Activated CD4-positive, alpha-beta memory T cell treated with anti-CD3 and anti-CD28 coated beads, Interleukin-2, amount 10 ng/mL, durations not matched to agents 7 days and 5 days (primary cell): ENCODE data around the gene TBX4. TPM values are rescaled to one million over a fixed set of nuclear protein-coding genes. Genes with fewer than 3 reads are reported as not detected.
A peak's percentile ranks its signal among the peaks of the same experiment; 100 is the strongest.

Experiments used
- CTCF ChIA-PET: fragments of 350-600 bp; sonication (Branson Sonifier 250); formaldehyde crosslinking; loops from one replicate; lab custom pipeline; 2021; ENCODE audit warnings: antibody characterized with exemption, inconsistent platforms; lab: Charles Lee
- POLR2A ChIA-PET: fragments of 350-600 bp; sonication (Branson Sonifier 250); formaldehyde crosslinking; loops from one replicate; lab custom pipeline; 2021; ENCODE audit warnings: antibody characterized with exemption; lab: Charles Lee
- DNase-seq: peaks from one replicate; pipeline ENCODE4 v3.0.0-alpha.2; 2020
- H3K27ac Mint-ChIP-seq: one replicate; pipeline ENCODE4 v1.8.0; 2021; ENCODE audit warnings: mild to moderate bottlenecking, mixed read lengths
- H3K27me3 Mint-ChIP-seq: one replicate; pipeline ENCODE4 v1.8.0; 2021; ENCODE audit warnings: mixed read lengths
- H3K36me3 Mint-ChIP-seq: one replicate; pipeline ENCODE4 v1.8.0; 2021; ENCODE audit warnings: low read depth, mixed read lengths
- H3K4me1 Mint-ChIP-seq: one replicate; pipeline ENCODE4 v1.8.0; 2021; ENCODE audit warnings: mixed read lengths
- H3K4me3 Mint-ChIP-seq: one replicate; pipeline ENCODE4 v1.8.0; 2021; ENCODE audit warnings: mild to moderate bottlenecking, mixed read lengths
- H3K9me3 Mint-ChIP-seq: one replicate; pipeline ENCODE4 v1.8.0; 2021; ENCODE audit warnings: mixed read lengths
- total RNA-seq, 2 experiments: library from RNA; stranded (reverse); gene quantifications; one replicate each; pipeline ENCODE4 v1.2.3, GENCODE V29; 2021

Gene TBX4
- total RNA-seq, 2 experiments from 2014 or later = not detected

DNA sequence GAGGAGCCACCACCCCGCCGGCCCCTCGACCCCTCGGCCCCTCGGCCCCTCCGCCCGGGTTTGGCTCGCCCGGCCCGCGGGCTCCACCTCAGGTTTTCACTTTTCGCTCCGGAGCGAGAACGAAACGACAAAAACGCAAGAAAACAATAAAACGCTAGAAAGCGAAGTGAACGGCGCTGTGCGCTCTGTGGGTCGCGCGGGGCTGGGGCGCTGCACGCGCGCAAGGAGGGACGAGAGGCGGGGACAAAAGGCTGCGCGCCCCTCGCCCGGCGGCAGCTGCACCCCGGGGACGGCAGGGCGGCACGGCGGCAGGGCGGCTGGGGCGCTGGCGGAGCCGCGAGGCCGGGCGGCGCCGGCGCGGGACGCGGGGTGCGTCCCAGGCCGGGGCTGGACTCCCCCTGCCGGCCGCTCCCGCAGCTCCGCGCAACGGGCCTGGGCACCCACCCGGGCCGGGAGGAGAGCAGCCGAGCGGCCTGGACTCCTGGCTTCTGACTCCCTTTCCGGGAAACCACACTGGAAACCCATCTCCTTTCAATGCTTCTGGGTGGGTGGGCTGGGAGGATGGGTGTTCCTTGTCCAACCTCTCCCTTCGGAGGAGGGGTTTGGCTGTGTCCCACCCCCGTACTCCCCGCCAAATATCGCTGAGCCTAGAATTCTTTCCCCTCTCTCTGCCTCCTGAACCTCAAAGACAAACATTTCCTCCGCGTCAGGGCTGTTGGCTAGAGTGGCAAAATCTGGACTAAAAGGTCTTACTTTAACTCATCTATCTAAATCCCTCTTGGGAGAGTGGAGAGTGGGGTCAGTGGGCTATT, 42.7 kb upstream of the TBX4 start:
- CTCF ChIA-PET = interaction anchor here (1.2 kb wide), 1 partner anchor 408 kb away, joined by 3 read pairs; no protein-coding TSS in a partner anchor
- Mint-ChIP-seq H3K36me3 (no peaks in the 10 kb centered on the region), H3K4me3 (peak overlapping the region; percentile 39), H3K27me3 (peaks cover 58% of the 10 kb centered on the region), H3K9me3 (no peaks in the 10 kb centered on the region), H3K27ac (no peak overlapping the region), H3K4me1 (peaks cover 21% of the 10 kb centered on the region)
- peak; percentile 45 for DNase-seq
- POLR2A ChIA-PET = interaction anchor here (1.1 kb wide), 1 partner anchor 11 kb away, joined by 3 read pairs; no protein-coding TSS in a partner anchor

DNA sequence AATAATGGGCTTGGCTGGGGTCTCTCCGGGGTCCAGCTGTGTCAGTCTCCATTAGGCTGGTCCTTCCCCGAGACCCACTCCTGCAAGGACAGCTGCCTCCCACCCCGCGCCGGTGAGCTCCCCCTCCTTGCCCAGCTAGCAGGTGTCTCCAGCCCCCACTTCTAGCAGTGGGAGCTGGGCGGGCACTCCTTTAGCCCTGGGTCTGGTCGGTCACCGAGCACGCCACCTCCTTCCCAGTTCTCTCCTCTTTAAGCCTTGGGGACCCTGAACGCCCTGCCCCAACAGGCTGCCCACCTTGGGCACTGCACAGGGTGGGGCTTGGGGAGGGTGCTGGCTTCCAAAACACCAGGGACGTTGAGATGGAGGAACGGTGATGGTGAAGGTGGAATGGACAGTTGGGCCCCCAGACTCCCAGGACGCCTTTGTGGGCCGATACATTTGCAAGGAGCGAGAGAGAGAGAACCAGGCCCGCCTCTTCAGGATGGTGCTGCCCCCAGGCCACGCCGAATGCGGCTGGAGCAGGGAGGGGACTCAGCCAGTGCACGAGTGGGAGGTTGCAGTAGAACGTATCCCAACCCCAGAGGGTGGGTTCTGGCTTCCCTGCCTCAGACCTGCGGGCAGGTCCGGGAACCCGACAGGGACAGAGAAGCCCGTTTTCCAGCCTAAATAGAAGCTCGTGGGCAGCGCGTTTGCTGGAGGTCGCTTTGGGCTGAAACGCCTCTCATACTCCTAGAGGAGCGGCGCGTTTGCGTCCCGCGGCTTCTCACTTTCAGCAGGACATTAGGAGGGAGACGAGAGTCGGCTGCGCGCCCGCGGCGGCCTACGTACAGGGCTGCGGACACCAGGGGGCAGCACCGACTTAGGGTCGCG, 41.8 kb upstream of the TBX4 start:
- Mint-ChIP-seq H3K27me3 (peaks cover 56% of the 10 kb centered on the region), H3K27ac (no peak overlapping the region), H3K4me3 (peak overlapping the region; percentile 38), H3K9me3 (no peaks in the 10 kb centered on the region), H3K4me1 (peaks cover 19% of the 10 kb centered on the region), H3K36me3 (no peaks in the 10 kb centered on the region)
- ChIA-PET CTCF (interaction anchor here (1.2 kb wide), 1 partner anchor 409 kb away, joined by 3 read pairs; no protein-coding TSS in a partner anchor), POLR2A (interaction anchor here (1.1 kb wide), 1 partner anchor 11 kb away, joined by 3 read pairs; no protein-coding TSS in a partner anchor)
- peak; percentile 73 for DNase-seq

- DNase-seq = no peak
- Mint-ChIP-seq H3K4me1 (peaks cover 19% of the 10 kb centered on the region), H3K27ac (no peak overlapping the region), H3K36me3 (no peaks in the 10 kb centered on the region), H3K4me3 (peak overlapping the region; percentile 38), H3K9me3 (no peaks in the 10 kb centered on the region), H3K27me3 (peaks cover 55% of the 10 kb centered on the region)
- ChIA-PET POLR2A (no interaction called here), CTCF (interaction anchor here (1.2 to 2.1 kb wide), 2 partner anchors 410 to 425 kb away, joined by 3 to 5 read pairs; no protein-coding TSS in a partner anchor)
These were observed 41.3 kb upstream of the TBX4 start for GRCh38 chr17:61411011-61411260.

DNA sequence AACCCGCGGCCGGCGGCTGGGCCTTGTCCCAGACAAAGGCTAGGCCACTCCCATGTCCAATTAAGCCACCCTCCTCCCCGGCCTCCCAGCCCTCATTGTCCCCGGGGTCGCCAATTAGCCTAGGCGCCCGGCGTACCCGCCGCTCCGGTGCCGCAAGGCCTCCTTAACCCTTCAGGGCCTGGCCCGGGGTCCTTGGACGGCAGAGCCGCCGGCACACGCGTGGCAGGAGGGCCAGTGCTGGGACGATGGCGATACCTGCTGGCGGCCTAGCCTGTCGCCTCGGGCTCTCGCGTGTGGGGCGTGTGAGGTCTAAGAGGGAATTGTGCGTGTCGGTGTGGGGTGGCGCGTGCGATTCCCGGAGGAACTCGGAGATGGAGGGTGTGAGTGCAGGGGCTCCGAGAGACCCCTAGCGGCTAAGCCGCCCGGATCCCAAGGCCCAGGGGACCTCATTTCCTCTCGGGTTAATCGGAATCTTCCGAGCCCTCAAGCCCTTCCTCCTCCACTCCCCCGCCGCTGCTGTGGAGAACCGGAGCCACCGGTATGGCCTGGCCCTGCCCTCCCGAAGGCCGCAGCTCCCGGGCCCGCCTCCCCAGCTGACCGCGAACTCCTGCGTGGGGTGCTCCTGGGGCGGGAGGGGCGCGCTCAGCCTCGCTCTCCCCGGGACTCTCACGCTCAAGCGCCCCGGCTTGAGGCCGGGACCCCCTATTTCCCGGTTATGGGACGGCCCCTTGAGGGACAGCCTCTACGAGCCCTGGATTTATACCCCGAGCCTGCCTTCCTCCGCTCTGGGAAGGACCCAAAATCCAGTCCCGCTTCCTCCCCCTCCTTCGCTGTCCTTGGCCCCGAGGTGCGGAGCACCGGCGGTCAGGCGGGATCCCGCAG, 40.7 kb upstream of the TBX4 start:
- DNase-seq = peak; percentile 28
- H3K4me1 Mint-ChIP-seq = peaks cover 19% of the 10 kb centered on the region
- ChIA-PET POLR2A (no interaction called here), CTCF (interaction anchor here (0.6 to 2.3 kb wide), 21 partner anchors 9 to 665 kb away, joined by 3 to 8 read pairs (median 3); no protein-coding TSS in a partner anchor)
- H3K36me3 Mint-ChIP-seq = no peaks in the 10 kb centered on the region
- H3K27ac Mint-ChIP-seq = no peak overlapping the region
- no peaks in the 10 kb centered on the region for H3K9me3 Mint-ChIP-seq
- peak overlapping the region; percentile 50 for H3K4me3 Mint-ChIP-seq
- peaks cover 49% of the 10 kb centered on the region for H3K27me3 Mint-ChIP-seq

DNA sequence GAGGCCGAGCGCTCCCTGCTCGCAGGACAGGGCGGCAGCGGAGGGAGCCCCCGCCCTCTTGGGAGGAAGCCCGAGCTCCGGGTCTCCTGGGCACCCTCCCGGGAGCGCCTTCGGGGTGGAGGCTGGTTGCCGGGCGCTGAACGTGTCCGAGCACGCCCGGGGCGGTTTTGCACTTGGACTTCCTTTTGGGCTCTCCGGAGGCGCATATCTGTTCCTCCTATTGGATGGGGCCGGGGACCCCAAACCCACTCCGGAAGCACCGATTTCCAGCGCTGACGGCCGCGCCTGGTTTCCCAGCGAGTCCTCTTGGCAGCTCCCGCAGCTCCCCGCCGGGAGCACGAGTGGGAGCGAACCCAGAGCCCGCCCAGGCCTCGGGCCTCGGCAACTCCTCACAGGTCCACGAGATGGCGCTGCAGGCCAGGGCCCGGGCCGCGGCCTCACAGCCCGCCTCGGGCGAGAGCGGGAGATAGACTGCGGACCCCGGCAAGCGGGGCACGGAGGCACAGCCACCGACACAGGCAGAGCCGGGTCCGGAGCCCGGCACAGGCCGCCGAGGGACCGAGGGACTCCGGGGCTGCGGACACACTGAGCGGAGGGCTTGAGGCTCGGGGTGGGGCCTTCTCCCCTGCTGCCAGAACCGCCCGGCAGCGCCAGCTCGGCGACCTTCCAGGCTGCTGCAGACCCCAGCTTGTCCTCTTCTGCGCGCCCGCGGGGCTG, 39.9 kb upstream of the TBX4 start:
- no peaks in the 10 kb centered on the region for H3K9me3 Mint-ChIP-seq
- H3K4me3 Mint-ChIP-seq = peak overlapping the region; percentile 60
- peaks cover 46% of the 10 kb centered on the region for H3K27me3 Mint-ChIP-seq

DNA sequence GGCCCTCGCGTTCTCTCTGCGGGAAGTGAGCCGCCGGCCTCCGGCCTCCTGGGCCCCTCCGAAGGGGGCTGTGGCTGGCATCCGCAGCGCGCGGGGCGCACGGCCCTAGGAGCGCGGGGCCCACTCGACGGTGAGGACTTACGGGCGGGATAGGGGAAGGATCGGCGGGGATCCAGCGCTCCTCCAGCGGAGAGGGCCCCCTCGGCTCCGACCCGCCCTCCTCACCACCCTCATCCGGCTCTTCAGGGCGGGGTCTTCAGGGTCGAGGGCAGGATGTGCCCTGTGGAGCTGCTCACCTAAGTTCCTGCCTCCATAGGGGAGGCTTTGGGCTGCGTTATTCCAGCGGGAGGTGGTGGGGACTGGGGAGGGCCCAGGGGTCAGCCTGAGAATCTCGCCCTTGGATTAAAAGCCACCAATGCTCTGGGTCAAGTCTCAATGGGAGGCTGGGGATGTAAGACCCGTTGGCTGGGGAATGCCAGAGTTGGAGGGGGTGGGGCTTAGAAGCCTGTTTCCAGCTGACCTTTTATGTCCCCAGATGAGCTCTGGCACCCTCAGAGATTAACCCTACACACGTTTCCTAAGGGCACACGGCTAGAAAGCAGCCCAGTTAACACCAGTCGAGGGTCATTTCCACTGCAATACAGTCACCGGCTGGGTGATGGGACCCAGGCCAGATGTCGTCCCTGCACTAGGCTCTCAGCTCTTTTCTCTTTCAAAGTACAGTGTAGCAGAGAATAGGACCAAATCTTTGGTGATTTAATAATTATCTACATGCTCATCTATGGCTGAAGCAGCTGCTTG, 39.2 kb upstream of the TBX4 start:
- Mint-ChIP-seq H3K9me3 (no peaks in the 10 kb centered on the region), H3K4me3 (peak overlapping the region; percentile 41), H3K4me1 (peaks cover 23% of the 10 kb centered on the region), H3K27me3 (peaks cover 39% of the 10 kb centered on the region), H3K36me3 (no peaks in the 10 kb centered on the region), H3K27ac (no peak overlapping the region)
- CTCF ChIA-PET = interaction anchor here (0.6 to 2.3 kb wide), 14 partner anchors 8 to 445 kb away, joined by 3 to 8 read pairs (median 3); no protein-coding TSS in a partner anchor
- peak; percentile 13 for DNase-seq
- POLR2A ChIA-PET = no interaction called here

More for the DNA sequence above, 39.9 kb upstream of the TBX4 start:
- peak; percentile 79 for DNase-seq
- H3K4me1 Mint-ChIP-seq = peaks cover 23% of the 10 kb centered on the region
- no peak overlapping the region for H3K27ac Mint-ChIP-seq
- ChIA-PET POLR2A (no interaction called here), CTCF (interaction anchor here (0.6 to 2.3 kb wide), 22 partner anchors 8 to 666 kb away, joined by 3 to 8 read pairs (median 3); no protein-coding TSS in a partner anchor)
- no peaks in the 10 kb centered on the region for H3K36me3 Mint-ChIP-seq

DNA sequence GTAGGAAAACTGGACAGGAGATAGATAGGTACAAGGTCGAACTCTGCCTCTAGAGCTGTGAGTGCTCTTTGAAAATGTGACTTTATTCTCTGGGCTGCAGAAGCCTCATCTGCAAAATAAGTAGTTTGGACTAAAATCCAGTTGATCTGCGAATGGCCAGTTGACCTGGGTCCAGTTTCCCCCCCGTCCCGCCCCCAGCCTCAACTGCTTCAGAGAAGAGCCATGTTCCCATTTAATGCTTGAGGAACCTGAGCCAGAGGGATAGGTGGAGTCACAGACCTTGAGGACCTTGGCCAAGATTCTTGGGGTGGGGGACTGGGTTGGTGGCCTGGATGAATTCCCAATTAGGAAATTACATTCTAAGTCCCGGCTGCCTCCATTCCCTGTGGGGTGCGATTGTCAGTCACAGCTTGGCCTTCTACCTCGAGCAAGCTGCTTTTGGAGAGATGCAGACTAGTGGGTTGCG, 38.5 kb upstream of the TBX4 start:
- H3K27ac Mint-ChIP-seq = no peak overlapping the region
- no peaks in the 10 kb centered on the region for H3K36me3 Mint-ChIP-seq
- peaks cover 35% of the 10 kb centered on the region for H3K27me3 Mint-ChIP-seq
- POLR2A ChIA-PET = no interaction called here
- H3K4me1 Mint-ChIP-seq = peaks cover 20% of the 10 kb centered on the region
- no peaks in the 10 kb centered on the region for H3K9me3 Mint-ChIP-seq
- CTCF ChIA-PET = interaction anchor here (0.8 to 1.1 kb wide), 2 partner anchors 20 to 170 kb away, joined by 3 read pairs; no protein-coding TSS in a partner anchor
- no peak for DNase-seq
- H3K4me3 Mint-ChIP-seq = no peak overlapping the region

DNA sequence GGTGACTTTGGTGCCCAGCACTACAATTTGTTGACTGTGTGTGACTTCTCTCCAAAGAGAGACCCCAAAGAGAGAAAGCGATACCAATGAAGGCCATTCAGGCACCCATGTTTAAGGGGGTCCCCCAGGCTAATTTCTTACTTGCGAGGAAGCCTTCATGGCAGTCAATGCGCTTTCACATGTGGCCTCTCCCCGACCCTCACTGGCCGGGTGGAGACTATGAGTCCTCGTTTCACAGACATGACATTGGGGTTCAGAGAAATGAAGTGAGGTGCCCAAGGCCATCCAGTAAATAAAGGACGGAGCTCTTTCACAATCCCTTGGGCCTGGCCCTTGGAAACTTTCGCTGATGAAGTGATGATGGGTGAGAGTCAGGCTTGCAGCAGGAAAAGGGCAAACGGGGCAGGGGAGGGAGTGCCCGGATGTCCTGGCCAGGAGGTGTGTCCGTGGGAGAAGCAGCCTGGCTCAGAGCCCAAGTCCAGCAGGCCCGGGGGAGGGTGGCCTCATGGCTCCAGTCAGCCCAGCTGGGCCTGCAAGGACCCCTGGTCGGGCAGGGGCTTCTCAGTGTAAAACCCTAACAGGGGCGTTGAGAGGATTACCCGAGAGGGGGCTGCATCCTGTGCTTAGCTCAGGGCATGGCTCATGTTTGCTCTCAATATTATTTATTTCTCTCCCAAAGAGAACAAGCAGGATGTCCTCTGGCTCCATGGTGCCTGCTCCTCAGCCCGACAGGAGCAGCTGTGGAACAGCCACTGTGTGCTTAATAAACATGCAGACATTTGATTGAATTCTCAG, 37.9 kb upstream of the TBX4 start:
- Mint-ChIP-seq H3K4me3 (no peak overlapping the region), H3K36me3 (no peaks in the 10 kb centered on the region), H3K9me3 (no peaks in the 10 kb centered on the region), H3K27me3 (peaks cover 38% of the 10 kb centered on the region), H3K27ac (no peak overlapping the region), H3K4me1 (peaks cover 19% of the 10 kb centered on the region)
- ChIA-PET CTCF (interaction anchor here (1.6 kb wide), 1 partner anchor 135 kb away, joined by 3 read pairs; no protein-coding TSS in a partner anchor), POLR2A (no interaction called here)
- no peak for DNase-seq

DNA sequence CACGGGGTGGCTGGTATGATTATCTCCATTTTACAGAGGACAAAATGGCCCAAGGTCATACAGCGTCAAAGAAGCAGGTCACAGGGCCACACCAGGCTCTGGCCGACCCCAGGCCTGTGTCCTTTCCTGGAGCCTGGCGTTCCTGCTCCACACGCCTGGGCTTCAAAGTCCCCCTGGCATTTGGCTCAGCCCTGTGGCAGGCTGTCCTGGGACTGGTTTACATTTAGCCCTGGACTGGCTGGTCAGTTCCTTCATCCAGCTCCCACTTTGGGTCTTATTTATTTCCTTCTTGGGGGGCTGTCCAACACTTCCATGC, 37.3 kb upstream of the TBX4 start:
- DNase-seq = no peak

DNA sequence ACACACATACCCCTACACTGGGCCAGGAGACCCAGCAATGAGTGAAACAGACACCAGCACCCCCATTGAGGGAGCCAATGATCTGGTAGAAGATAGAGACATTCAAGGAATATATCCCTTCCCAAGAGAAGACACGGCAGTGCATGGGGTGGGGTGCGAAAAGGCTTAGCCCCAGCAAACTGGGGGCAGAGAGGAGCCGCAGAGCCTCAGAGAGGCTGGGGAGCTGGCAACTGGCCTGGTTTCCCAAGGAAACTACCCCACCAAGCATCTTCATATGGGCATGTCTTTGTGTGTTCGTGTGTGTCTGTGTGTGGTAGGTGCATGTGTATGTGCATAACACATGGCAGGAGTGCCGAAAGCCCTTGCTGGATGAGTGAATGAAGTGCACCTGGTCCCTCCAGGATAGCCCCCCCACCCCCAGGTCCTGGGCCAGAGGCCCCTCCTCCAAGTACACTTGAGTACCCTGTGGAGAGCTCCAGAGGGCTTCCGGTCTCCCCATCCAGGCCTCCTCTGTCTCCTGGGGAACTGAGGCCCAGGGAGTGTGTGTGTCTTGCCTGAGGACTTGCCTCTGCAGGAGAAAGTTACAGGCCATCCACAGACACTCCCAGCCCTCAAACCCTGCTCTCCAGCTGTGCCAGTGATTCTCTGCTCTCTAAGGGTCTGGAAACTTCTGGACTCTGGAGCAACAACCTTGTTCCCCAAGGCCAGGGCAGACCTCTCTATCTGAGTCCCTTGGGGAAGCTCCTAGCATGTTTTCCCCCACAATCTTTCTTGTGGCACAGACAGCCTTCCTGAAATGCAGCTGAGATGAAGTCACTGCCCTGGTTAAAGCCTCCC, 36.6 kb upstream of the TBX4 start:
- ChIA-PET CTCF (interaction anchor here (0.6 to 1.6 kb wide), 2 partner anchors 134 to 249 kb away, joined by 3 to 6 read pairs; no protein-coding TSS in a partner anchor), POLR2A (no interaction called here)
- no peak for DNase-seq
- peaks cover 10% of the 10 kb centered on the region for H3K4me1 Mint-ChIP-seq
- H3K4me3 Mint-ChIP-seq = no peak overlapping the region
- no peak overlapping the region for H3K27ac Mint-ChIP-seq
- no peaks in the 10 kb centered on the region for H3K36me3 Mint-ChIP-seq
- H3K9me3 Mint-ChIP-seq = no peaks in the 10 kb centered on the region
- peaks cover 35% of the 10 kb centered on the region for H3K27me3 Mint-ChIP-seq

More for the DNA sequence above, 37.3 kb upstream of the TBX4 start:
- Mint-ChIP-seq H3K9me3 (no peaks in the 10 kb centered on the region), H3K4me1 (peaks cover 17% of the 10 kb centered on the region), H3K27me3 (peaks cover 38% of the 10 kb centered on the region), H3K4me3 (no peak overlapping the region), H3K27ac (no peak overlapping the region), H3K36me3 (no peaks in the 10 kb centered on the region)
- ChIA-PET CTCF (interaction anchor here (1.6 kb wide), 1 partner anchor 135 kb away, joined by 3 read pairs; no protein-coding TSS in a partner anchor), POLR2A (no interaction called here)
